HepG2 (cell line): Measurements from ENCODE around the gene NMNAT1. TPM values are rescaled to one million over a fixed set of nuclear protein-coding genes. Genes with fewer than 3 reads are reported as not detected.

Experiments used
- ATAC-seq: fragments of 200-7000 bp; cut with Tn5 transposase; 3 replicates; pipeline ENCODE4 v1.9.1; 2020; ENCODE audit warnings: mild to moderate bottlenecking, moderate library complexity
- BruUV-seq: library from RNA; stranded (reverse); fragments of 400-500 nt; replicated peaks from 2 replicates; lab custom pipeline; 2021; lab: Mats Ljungman, UMichigan
- CTCF ChIA-PET: fragments of 300-600 bp; formaldehyde crosslinking; extraction: SDS; loops from one replicate; lab custom pipeline; 2021; ENCODE audit warnings: low total read pairs, inconsistent platforms, low intra/inter-chr PET ratio; lab: Yijun Ruan, JAX
- POLR2A ChIA-PET: fragments of 350-600 bp; sonication (Branson Sonifier 250); formaldehyde crosslinking; loops from one replicate; lab custom pipeline; 2020; ENCODE audit warnings: antibody characterized with exemption, inconsistent platforms; lab: Yijun Ruan, JAX
- DNase-seq: peaks from one replicate; pipeline ENCODE4 v3.0.0-alpha.2; 2015; ENCODE audit warnings: low spot score
- FAIRE-seq: peaks from 3 replicates; lab custom pipeline; 2011; peaks lifted over from hg19 to GRCh38; lab: Jason Lieb, UNC
- H2AFZ ChIP-seq: one replicate; pipeline ENCODE4 v1.6.1; 2011; ENCODE audit warnings: low read length, inconsistent platforms
- H3K27ac ChIP-seq: fragments of 300-600 bp; 3 replicates; pipeline ENCODE4 v1.8.0; 2011; ENCODE audit warnings: mixed run types, mild to moderate bottlenecking, mixed read lengths, low read length, inconsistent platforms; ENCODE audit not compliant: insufficient read depth; ENCODE audit errors: extremely low read length
- H3K27me3 ChIP-seq, 2 experiments: fragments of 200-600 bp in 1 of 2; 2 replicates in 1 of 2; 3 replicates in 1 of 2; pipeline versions ENCODE4 v1.6.0 to v1.8.0; 2011; ENCODE audit warnings: low read length in 2 of 2, mild to moderate bottlenecking in 2 of 2, moderate library complexity in 2 of 2, inconsistent platforms in 1 of 2; ENCODE audit not compliant: insufficient read depth in 2 of 2, control insufficient read depth in 1 of 2
- H3K36me3 ChIP-seq, 2 experiments: fragments of 200-600 bp in 1 of 2; replicated peaks in 1 of 2; 2 replicates in 1 of 2; 3 replicates in 1 of 2; pipeline versions ENCODE4 v1.5.1 to v1.8.0; 2011; ENCODE audit warnings: low read length in 2 of 2, inconsistent platforms in 1 of 2; ENCODE audit not compliant: insufficient read depth in 2 of 2, control insufficient read depth in 1 of 2
- H3K4me1 ChIP-seq: 2 replicates; pipeline ENCODE4 v1.5.1; 2012; ENCODE audit warnings: low read length, inconsistent platforms; ENCODE audit not compliant: insufficient read depth
- H3K4me2 ChIP-seq: 2 replicates; pipeline ENCODE4 v1.6.0; 2011; ENCODE audit warnings: low read depth, low read length, inconsistent platforms
- H3K4me3 ChIP-seq, 3 experiments: fragments of 200-600 bp in 1 of 3; sonication (generic), shearing (Covaris generic) in 1 of 3; replicated peaks in 1 of 3; 2 replicates each; pipeline ENCODE4 v1.5.1; 2011 to 2016; ENCODE audit warnings: low read length in 3 of 3, inconsistent platforms in 2 of 3, low read depth in 2 of 3, mild to moderate bottlenecking in 2 of 3, control low read depth in 1 of 3, mixed read lengths in 1 of 3; ENCODE audit not compliant: insufficient read depth in 1 of 3
- H3K79me2 ChIP-seq: one replicate; pipeline ENCODE4 v1.6.1; 2011; ENCODE audit warnings: low read length, inconsistent platforms; ENCODE audit not compliant: insufficient read depth
- H3K9ac ChIP-seq: 2 replicates; pipeline ENCODE4 v1.6.0; 2011; ENCODE audit warnings: mild to moderate bottlenecking, low read depth, low read length, inconsistent platforms; ENCODE audit not compliant: insufficient read depth
- H3K9me3 ChIP-seq: 2 replicates; pipeline ENCODE4 v1.5.1; 2012; ENCODE audit warnings: mild to moderate bottlenecking, low read length
- H4K20me1 ChIP-seq: 2 replicates; pipeline ENCODE4 v1.6.0; 2011; ENCODE audit warnings: inconsistent platforms, mild to moderate bottlenecking, low read length, moderate library complexity; ENCODE audit not compliant: insufficient read depth
- CBX2 ChIP-seq, 2 experiments: fragments of 200-600 bp in 1 of 2; sonication (generic); formaldehyde crosslinking in 1 of 2; IDR thresholded peaks; 2 replicates each; pipeline versions ENCODE4 v1.7.0 to v1.8.1; 2018 to 2022; ENCODE audit warnings: low read depth in 2 of 2, low read length in 1 of 2, mild to moderate bottlenecking in 1 of 2, missing genetic modification reagents in 1 of 2
- MAFF ChIP-seq: IDR thresholded peaks from 2 replicates; pipeline ENCODE4 v1.6.1; 2011; ENCODE audit warnings: low read depth, low read length, improper control_type of control experiment
- MXD4 ChIP-seq: IDR thresholded peaks from 2 replicates; pipeline ENCODE4 v1.6.1; 2016; ENCODE audit warnings: mild to moderate bottlenecking, missing biosample characterization, missing genetic modification reagents
- NFIC ChIP-seq: IDR thresholded peaks from 2 replicates; pipeline ENCODE4 v1.6.1; 2012; ENCODE audit warnings: mild to moderate bottlenecking, low read length, inconsistent platforms
- PAX8 ChIP-seq: sonication (generic); formaldehyde crosslinking; IDR thresholded peaks from 2 replicates; pipeline ENCODE4 v1.8.0; 2022; ENCODE audit warnings: mild to moderate bottlenecking, missing genetic modification reagents, borderline replicate concordance
- PAXIP1 ChIP-seq: sonication (generic); formaldehyde crosslinking; conservative IDR thresholded peaks from 2 replicates; pipeline ENCODE4 v1.4.0; 2020; ENCODE audit warnings: mild to moderate bottlenecking, missing genetic modification reagents, moderate library complexity
- PHF21A ChIP-seq: sonication (generic); formaldehyde crosslinking; IDR thresholded peaks from 2 replicates; pipeline ENCODE4 v1.5.0; 2020; ENCODE audit warnings: mild to moderate bottlenecking, missing genetic modification reagents
- ZFP41 ChIP-seq: sonication (generic); formaldehyde crosslinking; IDR thresholded peaks from 2 replicates; pipeline ENCODE4 v1.4.0; 2020; ENCODE audit warnings: mild to moderate bottlenecking, missing genetic modification reagents, borderline replicate concordance
- ZNF18 ChIP-seq: sonication (generic); formaldehyde crosslinking; IDR thresholded peaks from 2 replicates; pipeline ENCODE4 v1.8.0; 2022; ENCODE audit warnings: mild to moderate bottlenecking, missing genetic modification reagents; ENCODE audit not compliant: insufficient replicate concordance
- ZNF264 ChIP-seq: sonication (generic); formaldehyde crosslinking; IDR thresholded peaks from 2 replicates; pipeline ENCODE4 v1.4.0; 2020; ENCODE audit warnings: missing genetic modification reagents
- ZNF557 ChIP-seq: sonication (generic); formaldehyde crosslinking; IDR thresholded peaks from 2 replicates; pipeline ENCODE4 v1.4.0; 2020; ENCODE audit warnings: missing genetic modification reagents
- WGBS: methylation state at CpG from one replicate; pipeline ENCODE4 v1.1.6; 2017; ENCODE audit warnings: low lambda C conversion rate; 5-methylcytosine and 5-hydroxymethylcytosine counted together
- in situ Hi-C: cut with HindIII; loops from 2 replicates; pipeline ENCODE4 v1.10.0; 2017; ENCODE audit warnings: low pct_unique_long_range_greater_than_20kb; ENCODE audit not compliant: extremely low pct_ligation_motif_present
- intact Hi-C: fragments of 100-400 bp; cut with micrococcal nuclease; formaldehyde crosslinking; loops from one replicate; pipeline ENCODE4 v1.10.0; 2022; ENCODE audit not compliant: unreplicated experiment
- polyA plus RNA-seq, 8 experiments: library from polyadenylated mRNA; depleted of rRNA in 3 of 8; stranded (reverse) in 7 of 8; unstranded in 1 of 8; fragments of >200 nt; fragmentation: Illumina TruSeq in 4 of 8; extraction: Trizol in 4 of 8; gene quantifications; 2 replicates each; pipeline versions ENCODE4 v1.2.1 to v1.2.3, GENCODE V29; 2011 to 2016; ENCODE audit warnings: low read depth in 4 of 8, missing spikeins in 1 of 8, mixed read lengths in 1 of 8; ENCODE audit not compliant: insufficient read depth in 1 of 8
- total RNA-seq, 5 experiments: library from RNA; depleted of rRNA; stranded (reverse); fragments of >200 nt; fragmentation: Illumina TruSeq; extraction: Trizol; gene quantifications; 2 replicates each; pipeline ENCODE4 v1.2.3, GENCODE V29; 2016; ENCODE audit warnings: low read depth in 1 of 5

Gene NMNAT1
- total and polyA plus RNA-seq, 2 of the 13 experiments (the other 11 are each of a cell fraction or from before 2014, with no cell fraction given) = 5.6 to 12.2 TPM

GRCh38 chr1:9912264-9912936 lies 30.9 kb upstream of the NMNAT1 start (continued):
- no peak for TF ChIP-seq ZFP41 (CRISPR knock-in tag)

GRCh38 chr1:9914610-9914937 lies 28.7 kb upstream of the NMNAT1 start:
- peak overlapping the region; percentile 64 for H3K9ac ChIP-seq
- no peak overlapping the region for H2AFZ ChIP-seq
- peak overlapping the region; percentile 82 for H3K27ac ChIP-seq
- CTCF ChIA-PET = interaction anchor here (1.7 kb wide), 1 partner anchor 40 kb away, joined by 10 read pairs; no protein-coding TSS in a partner anchor
- H3K4me3 ChIP-seq = peak overlapping the region; percentile 23 to 55 (median 30); a peak in 4 of 6 replicates
- H3K9me3 ChIP-seq = no peaks in the 10 kb centered on the region
- H3K36me3 ChIP-seq = no peaks in the 10 kb centered on the region
- no peak for DNase-seq
- H3K79me2 ChIP-seq = peaks cover 4% of the 10 kb centered on the region
- no peaks in the 10 kb centered on the region for H3K27me3 ChIP-seq
- WGBS = 21% methylated on average over 2 of the region's 2 CpGs
- FAIRE-seq = no peak
- ATAC-seq = no peak
- BruUV-seq = no TSS peak
- H3K4me1 ChIP-seq = peaks cover 55% of the 10 kb centered on the region
- H4K20me1 ChIP-seq = no peaks in the 10 kb centered on the region
- POLR2A ChIA-PET = interaction anchor here (0.7 to 6.3 kb wide), 14 partner anchors 9 to 197 kb away, joined by 3 to 130 read pairs (median 5); partner anchors contain the start of genes LZIC, NMNAT1 and UBE4B
- peak overlapping the region; percentile 75 for H3K4me2 ChIP-seq
- intact Hi-C loops = loop anchor here (1.0 to 2.0 kb wide), 3 partner anchors 14 to 39 kb away; partner anchors contain the start of genes LZIC and NMNAT1
- in situ Hi-C loops = no loop called here
- TF ChIP-seq MAFF (no peak), PAXIP1 (CRISPR knock-in tag) (peak; percentile 43), ZNF18 (peak; percentile 10), CBX2 (IDR thresholded peaks at IDR 0.05; ENCODE audit: low read depth, low read length) (no peak), CBX2 (CRISPR knock-in tag; IDR thresholded peaks at IDR 0.05; ENCODE audit: low read depth) (no peak), ZNF557 (no peak), NFIC (peak; percentile 54), ZNF264 (CRISPR knock-in tag) (0 out of 2 replicates have a peak, but pooled peaks have one; percentile 17), PAX8 (CRISPR knock-in tag) (0 out of 2 replicates have a peak, but pooled peaks have one; percentile 34), PHF21A (CRISPR knock-in tag) (peak; percentile 15; the same call in 1 of the 2 replicates), MXD4 (CRISPR knock-in tag) (peak; percentile 12; the same call in 1 of the 2 replicates)
